ENCODE data around the gene ZNF615. TPM values are rescaled to one million over a fixed set of nuclear protein-coding genes. Genes with fewer than 3 reads are reported as not detected.
"Not testable (repeated sequence)": the region's sequence is repeated elsewhere in the genome, so short reads cannot be mapped to it uniquely, and the experiment has no call there.

Gene ZNF615
- polyA plus RNA-seq, 3 donors = 1.8 to 2.4 (median 2.2) TPM

GRCh38 chr19:51965583-51965982, 42.4 kb downstream of the ZNF615 start:
- WGBS (ENCODE audit: insufficient coverage) = no CpG with 5 or more reads among the region's 5 CpGs
- Mint-ChIP-seq H3K27ac (no peak overlapping the region), H3K36me3 (peaks cover 58 to 70% of the 10 kb centered on the region in 2 donors), H3K9me3 (peaks cover 70 to 100% (median 96%) of the 10 kb centered on the region in 7 donors), H3K27me3 (ENCODE audit: low read depth in 3 of 3) (no peaks in the 10 kb centered on the region), H3K4me3 (no peak overlapping the region), H3K4me1 (no peaks in the 10 kb centered on the region)
- Histone ChIP-seq H3K27ac (ENCODE audit: low read depth in 1 of 2, low read length in 2 of 2) (no peak overlapping the region), H2AFZ (ENCODE audit: insufficient read depth, low read depth, low read length, poor library complexity, severe bottlenecking) (no peak overlapping the region), H3K4me2 (replicated peaks; ENCODE audit: extremely low read depth, low read length, poor library complexity, severe bottlenecking) (no peak overlapping the region), H3K36me3 (replicated peaks in 1 of 2; ENCODE audit: control insufficient read depth in 1 of 2, insufficient read depth in 2 of 2, low read length in 2 of 2) (peaks cover 61 to 86% of the 10 kb centered on the region in 2 donors), H3K27me3 (ENCODE audit: control insufficient read depth in 2 of 2, insufficient read depth in 2 of 2, low read length in 2 of 2) (no peaks in the 10 kb centered on the region), H3K79me2 (ENCODE audit: insufficient read depth, low read length) (no peaks in the 10 kb centered on the region), H3K9me3 (replicated peaks in 1 of 2; ENCODE audit: control insufficient read depth in 1 of 2, insufficient read depth in 1 of 2, low read length in 2 of 2) (peaks cover 73 to 100% of the 10 kb centered on the region in 2 donors), H3K4me1 (ENCODE audit: control insufficient read depth in 1 of 2, insufficient read depth in 2 of 2, low read length in 2 of 2) (no peaks in the 10 kb centered on the region), H3K4me3 (replicated peaks in 1 of 3; ENCODE audit: low read depth in 2 of 3, low read length in 3 of 3) (peak overlapping the region in 1 of 3 experiments; percentile 54), H4K20me1 (ENCODE audit: insufficient read depth, low read length) (no peaks in the 10 kb centered on the region), H3K9ac (ENCODE audit: insufficient read depth, low read length, poor library complexity, severe bottlenecking) (no peak overlapping the region)
- DNase-seq = no peak
- TF ChIP-seq, protein P1, sequence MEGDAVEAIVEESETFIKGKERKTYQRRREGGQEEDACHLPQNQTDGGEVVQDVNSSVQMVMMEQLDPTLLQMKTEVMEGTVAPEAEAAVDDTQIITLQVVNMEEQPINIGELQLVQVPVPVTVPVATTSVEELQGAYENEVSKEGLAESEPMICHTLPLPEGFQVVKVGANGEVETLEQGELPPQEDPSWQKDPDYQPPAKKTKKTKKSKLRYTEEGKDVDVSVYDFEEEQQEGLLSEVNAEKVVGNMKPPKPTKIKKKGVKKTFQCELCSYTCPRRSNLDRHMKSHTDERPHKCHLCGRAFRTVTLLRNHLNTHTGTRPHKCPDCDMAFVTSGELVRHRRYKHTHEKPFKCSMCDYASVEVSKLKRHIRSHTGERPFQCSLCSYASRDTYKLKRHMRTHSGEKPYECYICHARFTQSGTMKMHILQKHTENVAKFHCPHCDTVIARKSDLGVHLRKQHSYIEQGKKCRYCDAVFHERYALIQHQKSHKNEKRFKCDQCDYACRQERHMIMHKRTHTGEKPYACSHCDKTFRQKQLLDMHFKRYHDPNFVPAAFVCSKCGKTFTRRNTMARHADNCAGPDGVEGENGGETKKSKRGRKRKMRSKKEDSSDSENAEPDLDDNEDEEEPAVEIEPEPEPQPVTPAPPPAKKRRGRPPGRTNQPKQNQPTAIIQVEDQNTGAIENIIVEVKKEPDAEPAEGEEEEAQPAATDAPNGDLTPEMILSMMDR (IDR thresholded peaks at IDR 0.05) = no peak
- intact Hi-C loops (cut with micrococcal nuclease) = no loop called here

- H3K4me2 ChIP-seq (replicated peaks; ENCODE audit: extremely low read depth, low read length, poor library complexity, severe bottlenecking); DNase-seq; H3K27me3 Mint-ChIP-seq (ENCODE audit: low read depth in 3 of 3); H3K4me3 Mint-ChIP-seq; H2AFZ ChIP-seq (ENCODE audit: insufficient read depth, low read depth, low read length, poor library complexity, severe bottlenecking); H3K4me1 Mint-ChIP-seq; H4K20me1 ChIP-seq (ENCODE audit: insufficient read depth, low read length); H3K9ac ChIP-seq (ENCODE audit: insufficient read depth, low read length, poor library complexity, severe bottlenecking); intact Hi-C loops (cut with micrococcal nuclease); H3K27ac ChIP-seq (ENCODE audit: low read depth in 1 of 2, low read length in 2 of 2); H3K27me3 ChIP-seq (ENCODE audit: control insufficient read depth in 2 of 2, insufficient read depth in 2 of 2, low read length in 2 of 2); H3K4me3 ChIP-seq (replicated peaks in 1 of 3; ENCODE audit: low read depth in 2 of 3, low read length in 3 of 3); H3K27ac Mint-ChIP-seq; H3K4me1 ChIP-seq (ENCODE audit: control insufficient read depth in 1 of 2, insufficient read depth in 2 of 2, low read length in 2 of 2); H3K79me2 ChIP-seq (ENCODE audit: insufficient read depth, low read length): not testable (repeated sequence)
- H3K36me3 Mint-ChIP-seq = peaks cover 18 to 39% of the 10 kb centered on the region in 2 donors
- peaks cover 53 to 95% (median 92%) of the 10 kb centered on the region in 7 donors for H3K9me3 Mint-ChIP-seq
- H3K9me3 ChIP-seq (replicated peaks in 1 of 2; ENCODE audit: control insufficient read depth in 1 of 2, insufficient read depth in 1 of 2, low read length in 2 of 2) = peaks cover 65 to 96% of the 10 kb centered on the region in 2 donors
- 93% methylated on average over 3 of the region's 7 CpGs for WGBS (ENCODE audit: insufficient coverage)
- H3K36me3 ChIP-seq (replicated peaks in 1 of 2; ENCODE audit: control insufficient read depth in 1 of 2, insufficient read depth in 2 of 2, low read length in 2 of 2) = peaks cover 15 to 37% of the 10 kb centered on the region in 2 donors
Observed at GRCh38 chr19:51960621-51961233, 47.3 kb downstream of the ZNF615 start.

All from CD14-positive monocyte (primary cell).